WTC11 (cell line): ENCODE data around the gene DPYSL3. TPM values are rescaled to one million over a fixed set of nuclear protein-coding genes. Genes with fewer than 3 reads are reported as not detected.

ENCODE experiments used
- ATAC-seq: fragments of 200-7000 bp; cut with Tn5 transposase; 2 replicates; pipeline ENCODE4 v1.10.0; 2021; ENCODE audit warnings: mild to moderate bottlenecking, moderate library complexity
- CTCF ChIA-PET: fragments of 300-600 bp; sonication (Branson Sonifier 250); formaldehyde crosslinking; loops from one replicate; lab custom pipeline; 2021; ENCODE audit warnings: antibody characterized with exemption; lab: Charles Lee
- POLR2A ChIA-PET: fragments of 350-600 bp; sonication (Branson Sonifier 250); formaldehyde crosslinking; loops from one replicate; lab custom pipeline; 2021; ENCODE audit warnings: antibody characterized with exemption; lab: Charles Lee
- DNase-seq: peaks from one replicate; pipeline ENCODE4 v3.0.0; 2021; ENCODE audit warnings: low spot score
- H3K27ac Mint-ChIP-seq: 2 replicates; pipeline ENCODE4 v1.8.0; 2021; ENCODE audit warnings: mixed read lengths
- H3K27me3 Mint-ChIP-seq: 2 replicates; pipeline ENCODE4 v1.8.0; 2021; ENCODE audit warnings: low read depth, mild to moderate bottlenecking, moderate library complexity, mixed read lengths
- H3K36me3 Mint-ChIP-seq: 2 replicates; pipeline ENCODE4 v1.8.0; 2021; ENCODE audit warnings: mixed read lengths
- H3K4me1 Mint-ChIP-seq: 2 replicates; pipeline ENCODE4 v1.8.0; 2022; ENCODE audit warnings: mixed read lengths
- H3K4me3 Mint-ChIP-seq: 2 replicates; pipeline ENCODE4 v1.8.0; 2021; ENCODE audit warnings: mild to moderate bottlenecking, moderate library complexity, mixed read lengths
- H3K9me3 Mint-ChIP-seq: 2 replicates; pipeline ENCODE4 v1.8.0; 2021; ENCODE audit warnings: mixed read lengths
- ARID4B ChIP-seq: sonication (generic); formaldehyde crosslinking; IDR thresholded peaks from 2 replicates; pipeline ENCODE4 v1.8.0; 2023; ENCODE audit warnings: missing genetic modification reagents, mild to moderate bottlenecking, borderline replicate concordance
- CREM ChIP-seq: sonication (generic); formaldehyde crosslinking; IDR thresholded peaks from 2 replicates; pipeline ENCODE4 v1.8.1; 2022; ENCODE audit warnings: mild to moderate bottlenecking, missing genetic modification reagents, moderate library complexity
- CTCF ChIP-seq: fragments of 200-600 bp; IDR thresholded peaks from 2 replicates; pipeline ENCODE4 v1.8.0; 2022; ENCODE audit warnings: antibody characterized with exemption
- ETV6 ChIP-seq: sonication (generic); formaldehyde crosslinking; IDR thresholded peaks from 2 replicates; pipeline ENCODE4 v1.8.1; 2022; ENCODE audit warnings: mild to moderate bottlenecking, missing genetic modification reagents
- GTF2I ChIP-seq: fragments of 250-450 bp; sonication (Bioruptor Pico); conservative IDR thresholded peaks from 2 replicates; pipeline ENCODE4 v1.4.0; 2021; ENCODE audit warnings: mild to moderate bottlenecking
- JAZF1 ChIP-seq: fragments of 250-450 bp; sonication (Bioruptor Pico); IDR thresholded peaks from 2 replicates; pipeline ENCODE4 v1.9.0; 2021; ENCODE audit warnings: moderate library complexity, mild to moderate bottlenecking, inconsistent platforms
- KAT7 ChIP-seq: sonication (generic); formaldehyde crosslinking; IDR thresholded peaks from 2 replicates; pipeline ENCODE4 v1.8.1; 2023; ENCODE audit warnings: missing genetic modification reagents, mild to moderate bottlenecking, borderline replicate concordance
- MYBL2 ChIP-seq: sonication (generic); formaldehyde crosslinking; IDR thresholded peaks from 2 replicates; pipeline ENCODE4 v1.8.1; 2023; ENCODE audit warnings: mild to moderate bottlenecking, moderate library complexity, missing genetic modification reagents
- NFE2L1 ChIP-seq: sonication (generic); formaldehyde crosslinking; IDR thresholded peaks from 2 replicates; pipeline ENCODE4 v1.8.1; 2023; ENCODE audit warnings: missing genetic modification reagents
- PREB ChIP-seq: sonication (generic); formaldehyde crosslinking; IDR thresholded peaks from 2 replicates; pipeline ENCODE4 v1.8.1; 2022; ENCODE audit warnings: mild to moderate bottlenecking, missing genetic modification reagents, moderate library complexity, borderline replicate concordance
- RORB ChIP-seq: fragments of 250-450 bp; sonication (Bioruptor Pico); IDR thresholded peaks from 2 replicates; pipeline ENCODE4 v1.9.0; 2021; ENCODE audit warnings: mild to moderate bottlenecking
- TEAD1 ChIP-seq: sonication (generic); formaldehyde crosslinking; IDR thresholded peaks from 2 replicates; pipeline ENCODE4 v1.8.0; 2022; ENCODE audit warnings: mild to moderate bottlenecking, missing genetic modification reagents
- ZNF219 ChIP-seq: sonication (generic); formaldehyde crosslinking; IDR thresholded peaks from 2 replicates; pipeline ENCODE4 v1.8.0; 2023; ENCODE audit warnings: missing genetic modification reagents, mild to moderate bottlenecking, borderline replicate concordance
- ZNF281 ChIP-seq: sonication (generic); formaldehyde crosslinking; IDR thresholded peaks from 2 replicates; pipeline ENCODE4 v1.8.0; 2023; ENCODE audit warnings: mild to moderate bottlenecking, missing genetic modification reagents
- ZNF317 ChIP-seq: sonication (generic); formaldehyde crosslinking; IDR thresholded peaks from 2 replicates; pipeline ENCODE4 v1.8.1; 2023; ENCODE audit warnings: low read depth, mild to moderate bottlenecking, moderate library complexity, missing genetic modification reagents, borderline replicate concordance
- total RNA-seq: library from RNA; stranded (reverse); gene quantifications from 3 replicates; pipeline ENCODE4 v1.2.3, GENCODE V29; 2021

Gene DPYSL3
- total RNA-seq, 1 experiment from 2014 or later = 358 TPM

GRCh38 chr5:147404706-147405105 is 105.2 kb downstream of the DPYSL3 start:
- POLR2A ChIA-PET = no interaction called here
- no peaks in the 10 kb centered on the region for H3K9me3 Mint-ChIP-seq

GRCh38 chr5:147403651-147404640 is 105.9 kb downstream of the DPYSL3 start:
- ATAC-seq = no peak
- no peak for DNase-seq
- no peaks in the 10 kb centered on the region for H3K27me3 Mint-ChIP-seq
- peak overlapping the region; percentile 58; the same call in 1 of the 2 replicates for H3K27ac Mint-ChIP-seq
- no peak overlapping the region for H3K4me3 Mint-ChIP-seq
- peaks cover 95% of the 10 kb centered on the region for H3K36me3 Mint-ChIP-seq
- ChIA-PET POLR2A (no interaction called here), CTCF (interaction anchor here (1.2 kb wide), 1 partner anchor 155 kb away, joined by 3 read pairs; no protein-coding TSS in a partner anchor)
- H3K4me1 Mint-ChIP-seq = no peaks in the 10 kb centered on the region
- no peaks in the 10 kb centered on the region for H3K9me3 Mint-ChIP-seq
- TF ChIP-seq KAT7 (CRISPR knock-in tag) = no peak
- TF ChIP-seq ETV6 (CRISPR knock-in tag) = no peak
- TF ChIP-seq GTF2I (CRISPR knock-in tag) = no peak
- TF ChIP-seq JAZF1 (CRISPR knock-in tag) = no peak
- no peak for TF ChIP-seq ZNF281 (CRISPR knock-in tag)

More at GRCh38 chr5:147404706-147405105, 105.2 kb downstream of the DPYSL3 start:
- no peak for DNase-seq
- TF ChIP-seq CTCF (no peak), NFE2L1 (CRISPR knock-in tag) (no peak), ZNF219 (CRISPR knock-in tag) (no peak), ZNF317 (CRISPR knock-in tag) (no peak), RORB (CRISPR knock-in tag) (no peak), ARID4B (CRISPR knock-in tag) (no peak), PREB (CRISPR knock-in tag) (no peak), ETV6 (CRISPR knock-in tag) (no peak), CREM (CRISPR knock-in tag) (no peak), TEAD1 (no peak), MYBL2 (CRISPR knock-in tag) (no peak)
- TF ChIP-seq, all 79 proteins: peak for 0
- no peaks in the 10 kb centered on the region for H3K4me1 Mint-ChIP-seq
- peaks cover 96% of the 10 kb centered on the region for H3K36me3 Mint-ChIP-seq
- H3K27ac Mint-ChIP-seq = no peak overlapping the region; the same call in 1 of the 2 replicates
- CTCF ChIA-PET = no interaction called here
- H3K4me3 Mint-ChIP-seq = no peak overlapping the region
- ATAC-seq = no peak
- H3K27me3 Mint-ChIP-seq = no peaks in the 10 kb centered on the region
